Fibroblast of skin of back (primary cell): ENCODE measurements around the gene SLC25A46.
A peak's percentile ranks its signal among the peaks of the same experiment; 100 is the strongest.
"Not testable (repeated sequence)": the region's sequence is repeated elsewhere in the genome, so short reads cannot be mapped to it uniquely, and the experiment has no call there.

Experiments
- DNase-seq: peaks from one replicate; pipeline ENCODE4 v3.0.0-alpha.2; 2013

The SLC25A46 gene

DNA sequence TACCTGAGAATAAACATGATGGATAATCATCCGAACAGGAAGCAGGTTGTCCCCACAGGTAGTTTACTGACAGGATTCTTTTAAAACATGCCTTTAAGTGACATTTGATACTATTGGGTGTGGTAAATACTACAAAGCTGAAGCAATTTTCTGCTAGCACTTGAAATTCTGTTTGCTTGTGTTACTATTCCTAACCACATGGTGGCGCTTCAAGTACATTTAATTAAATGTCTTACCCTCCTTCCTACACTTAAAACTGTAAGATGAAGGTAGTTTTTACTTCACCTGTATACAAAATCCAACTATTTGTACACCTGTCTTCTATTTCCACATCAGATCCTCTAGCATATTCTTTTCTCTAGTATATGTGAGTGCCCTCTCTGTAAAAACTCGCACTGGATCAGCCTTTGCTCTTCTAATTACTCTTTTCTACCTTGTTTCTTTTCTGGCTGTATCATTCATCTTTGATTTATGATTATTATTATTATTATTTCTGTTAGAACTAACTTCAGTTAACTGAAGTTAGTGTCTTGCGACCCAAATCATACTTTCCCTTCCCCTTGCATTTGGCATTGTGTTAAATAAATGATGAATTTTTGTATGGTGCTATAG lies 18.4 kb downstream of the SLC25A46 start:
- peak; percentile 41 for DNase-seq

DNA sequence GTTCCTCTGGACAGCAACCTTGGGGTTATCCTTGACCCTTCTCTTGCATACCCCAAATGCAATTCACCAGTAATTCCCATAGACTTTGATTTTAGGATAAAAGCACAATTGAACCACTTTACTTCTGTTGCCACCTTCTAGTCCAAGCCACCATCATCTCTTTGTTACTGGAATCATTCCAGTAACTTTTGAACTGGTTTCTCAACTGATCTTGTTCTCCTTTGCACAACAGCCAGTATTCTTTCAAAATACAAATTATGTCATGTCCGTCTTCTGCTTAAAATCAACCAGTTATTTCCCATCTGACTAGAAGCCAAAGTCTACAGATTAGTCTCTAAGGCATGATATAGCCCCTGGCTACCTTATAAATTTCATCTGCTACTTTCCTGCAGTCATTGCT lies 21.4 kb downstream of the SLC25A46 start:
- no peak for DNase-seq

DNA sequence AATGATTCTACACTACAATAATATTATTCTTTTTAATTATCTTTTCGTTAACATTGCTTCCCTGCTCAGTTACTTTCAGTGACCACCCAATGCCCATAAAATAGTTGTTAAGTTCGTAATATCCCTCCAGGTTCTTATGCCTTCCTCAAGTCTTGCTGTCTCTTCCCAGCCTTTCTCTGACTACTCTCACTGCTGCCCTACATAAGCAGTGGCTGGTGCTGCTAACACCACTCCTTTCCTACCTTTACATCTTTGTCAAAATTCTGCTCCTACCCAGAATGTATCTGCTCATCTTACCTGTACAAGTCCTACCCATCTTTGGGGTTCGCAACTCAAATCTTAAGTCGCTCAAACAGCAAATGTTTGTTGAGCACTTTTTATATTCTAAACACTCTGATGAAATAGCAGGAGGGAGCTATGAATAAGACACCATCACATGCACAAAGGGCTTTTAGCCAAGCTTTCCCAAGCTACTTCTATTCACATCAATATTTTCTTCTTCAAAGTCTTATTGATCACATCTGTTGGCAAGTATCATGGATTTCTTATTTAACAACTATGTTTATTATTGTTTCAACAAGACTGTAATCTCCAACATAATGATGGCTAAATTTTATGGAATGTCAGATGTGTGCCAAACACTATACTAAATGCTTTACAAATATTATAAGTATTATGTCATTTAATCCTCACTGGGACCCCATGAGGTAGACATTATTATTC lies 29.5 kb downstream of the SLC25A46 start:
- peak; percentile 60 for DNase-seq

- DNase-seq, result peak; percentile 48
Observed at GRCh38 chr5:110769000-110769681, 30.3 kb downstream of the SLC25A46 start.

GRCh38 chr5:110770286-110770685 lies 31.5 kb downstream of the SLC25A46 start:
- DNase-seq, result no peak

GRCh38 chr5:110784901-110785300 lies 46.1 kb downstream of the SLC25A46 start:
- DNase-seq, result no peak

- DNase-seq, result no peak
Observed at GRCh38 chr5:110785356-110785755, 46.5 kb downstream of the SLC25A46 start.

DNA sequence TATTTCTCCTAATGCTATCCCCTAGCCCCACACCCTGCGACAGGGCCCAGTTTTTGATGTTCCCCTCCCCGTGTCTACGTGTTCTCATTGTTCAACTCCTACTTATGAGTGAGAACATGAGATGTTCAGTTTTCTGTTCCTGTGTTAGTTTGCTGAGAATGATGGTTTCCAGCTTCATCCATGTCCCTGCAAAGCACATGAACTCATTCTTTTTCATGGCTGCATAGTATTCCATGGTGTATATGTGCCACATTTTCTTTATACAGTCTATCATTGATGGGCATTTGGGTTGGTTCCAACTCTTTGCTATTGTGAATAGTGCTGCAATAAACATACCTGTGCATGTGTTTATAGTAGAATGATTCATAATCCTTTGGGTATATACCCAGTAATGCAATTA lies 49.2 kb downstream of the SLC25A46 start:
- not testable (repeated sequence) for DNase-seq

- DNase-seq, result peak; percentile 50
Observed at GRCh38 chr5:110790673-110791072, 51.9 kb downstream of the SLC25A46 start.

DNA sequence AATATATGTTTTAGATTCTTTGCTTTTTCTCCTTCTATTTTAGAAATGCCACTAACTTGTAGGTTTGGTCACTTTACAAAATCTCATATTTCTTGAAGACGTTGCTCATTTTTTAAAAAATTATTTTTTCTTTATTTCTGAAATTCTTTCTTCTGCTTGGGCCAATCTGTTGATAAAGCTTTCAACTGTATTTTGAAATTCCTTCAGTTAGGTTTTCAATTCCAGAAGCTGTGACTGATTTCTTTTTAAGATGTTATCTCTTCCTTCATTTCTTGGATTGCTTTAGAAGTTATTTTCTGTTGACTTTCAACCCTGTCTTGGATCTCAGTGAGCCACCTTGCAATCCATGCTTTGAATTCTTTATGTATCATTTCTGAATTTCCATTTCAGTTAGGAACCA lies 64.2 kb downstream of the SLC25A46 start:
- no peak for DNase-seq

DNA sequence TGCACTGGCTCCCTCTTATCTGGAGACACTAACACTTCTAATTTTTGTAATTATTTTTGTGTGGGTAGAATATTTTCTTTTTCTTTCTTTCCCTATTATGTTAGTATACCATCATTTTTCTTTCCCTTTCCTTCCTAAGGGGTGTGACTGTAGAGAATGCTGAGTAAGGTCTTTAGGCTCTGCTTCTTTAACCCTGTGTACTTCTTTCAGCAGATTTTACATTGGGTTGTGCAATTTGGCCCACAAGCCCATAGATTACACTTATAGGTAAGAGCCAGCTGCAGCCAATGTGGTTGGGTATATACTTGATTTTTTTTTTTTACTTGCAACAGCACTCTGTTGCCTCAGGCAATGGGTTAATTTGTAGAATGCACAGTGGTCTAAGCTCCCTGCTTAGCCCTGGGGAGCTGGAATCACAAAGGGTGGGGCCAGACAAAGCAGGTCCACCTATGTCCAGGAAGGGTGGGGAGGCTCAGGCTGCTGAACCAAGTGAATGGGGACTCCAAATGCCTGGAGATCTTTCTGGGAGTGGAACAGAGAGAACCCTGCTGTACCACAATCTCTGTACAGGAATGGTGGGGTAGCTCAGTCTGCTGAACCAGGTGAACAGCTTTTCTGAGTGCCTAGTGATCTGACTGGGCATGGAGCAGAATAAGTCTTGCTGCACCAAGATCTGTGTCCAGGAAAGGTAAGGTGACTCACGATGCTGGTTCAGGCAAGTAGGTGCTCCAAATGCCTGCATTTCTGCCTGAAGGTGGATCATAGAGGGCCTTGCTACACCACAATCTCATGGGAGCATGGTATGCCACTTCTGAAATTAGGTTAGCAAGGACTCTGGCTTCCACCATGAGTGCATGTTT lies 64.9 kb downstream of the SLC25A46 start:
- no peak for DNase-seq

GRCh38 chr5:110807169-110807568 lies 68.4 kb downstream of the SLC25A46 start:
- no peak for DNase-seq

GRCh38 chr5:110809006-110809405 lies 70.2 kb downstream of the SLC25A46 start:
- no peak for DNase-seq
